ENCODE results near the gene UBE2Q2. TPM values are rescaled to one million over a fixed set of nuclear protein-coding genes. Genes with fewer than 3 reads are reported as not detected.
A peak's percentile ranks its signal among the peaks of the same experiment; 100 is the strongest.
"Not testable (repeated sequence)": the region's sequence is repeated elsewhere in the genome, so short reads cannot be mapped to it uniquely, and the experiment has no call there.

The UBE2Q2 gene
- total RNA-seq, 1 donor: 70.4 TPM

GRCh38 chr15:75905231-75905630, 62.0 kb downstream of the UBE2Q2 start:
- TF ChIP-seq, protein P1, sequence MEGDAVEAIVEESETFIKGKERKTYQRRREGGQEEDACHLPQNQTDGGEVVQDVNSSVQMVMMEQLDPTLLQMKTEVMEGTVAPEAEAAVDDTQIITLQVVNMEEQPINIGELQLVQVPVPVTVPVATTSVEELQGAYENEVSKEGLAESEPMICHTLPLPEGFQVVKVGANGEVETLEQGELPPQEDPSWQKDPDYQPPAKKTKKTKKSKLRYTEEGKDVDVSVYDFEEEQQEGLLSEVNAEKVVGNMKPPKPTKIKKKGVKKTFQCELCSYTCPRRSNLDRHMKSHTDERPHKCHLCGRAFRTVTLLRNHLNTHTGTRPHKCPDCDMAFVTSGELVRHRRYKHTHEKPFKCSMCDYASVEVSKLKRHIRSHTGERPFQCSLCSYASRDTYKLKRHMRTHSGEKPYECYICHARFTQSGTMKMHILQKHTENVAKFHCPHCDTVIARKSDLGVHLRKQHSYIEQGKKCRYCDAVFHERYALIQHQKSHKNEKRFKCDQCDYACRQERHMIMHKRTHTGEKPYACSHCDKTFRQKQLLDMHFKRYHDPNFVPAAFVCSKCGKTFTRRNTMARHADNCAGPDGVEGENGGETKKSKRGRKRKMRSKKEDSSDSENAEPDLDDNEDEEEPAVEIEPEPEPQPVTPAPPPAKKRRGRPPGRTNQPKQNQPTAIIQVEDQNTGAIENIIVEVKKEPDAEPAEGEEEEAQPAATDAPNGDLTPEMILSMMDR (IDR thresholded peaks at IDR 0.05; ENCODE audit: insufficient read depth, low read depth, low read length): no peak
- DNase-seq (ENCODE audit: low read depth): no peak
- no peak overlapping the region for H3K4me3 ChIP-seq (ENCODE audit: low read depth, low read length)

GRCh38 chr15:75910355-75910754, 67.1 kb downstream of the UBE2Q2 start:
- H3K4me3 ChIP-seq (ENCODE audit: low read depth, low read length); DNase-seq (ENCODE audit: low read depth): not testable (repeated sequence)

- TF ChIP-seq, protein P1 (IDR thresholded peaks at IDR 0.05; ENCODE audit: insufficient read depth, low read depth, low read length): no peak
- no peak overlapping the region for H3K4me3 ChIP-seq (ENCODE audit: low read depth, low read length)
- DNase-seq (ENCODE audit: low read depth): no peak
Observed at GRCh38 chr15:75916978-75917377, 73.7 kb downstream of the UBE2Q2 start.

DNA sequence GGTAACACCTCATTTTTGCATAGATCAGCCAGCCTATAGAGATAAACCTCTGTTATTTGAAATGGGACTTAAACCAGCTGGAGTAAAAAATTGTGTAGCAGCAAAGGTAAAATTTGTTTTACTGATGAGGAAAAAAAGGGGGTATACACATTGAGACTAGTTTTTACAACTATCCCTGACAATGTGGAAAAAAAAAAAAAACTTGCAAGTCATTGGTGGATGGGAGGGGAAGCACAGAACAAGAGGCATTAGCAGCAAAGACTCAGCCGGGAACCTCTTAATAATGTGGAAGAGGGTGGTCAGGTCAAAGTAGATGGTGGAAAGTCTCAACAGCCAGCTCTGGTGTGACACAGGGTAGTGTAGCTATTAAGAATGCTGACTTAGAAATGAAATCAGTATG, 74.9 kb downstream of the UBE2Q2 start:
- no peak overlapping the region for H3K4me3 ChIP-seq (ENCODE audit: low read depth, low read length)
- DNase-seq (ENCODE audit: low read depth): no peak
- TF ChIP-seq, protein P1 (IDR thresholded peaks at IDR 0.05; ENCODE audit: insufficient read depth, low read depth, low read length): no peak

- TF ChIP-seq, protein P1 (IDR thresholded peaks at IDR 0.05; ENCODE audit: insufficient read depth, low read depth, low read length): no peak
- H3K4me3 ChIP-seq (ENCODE audit: low read depth, low read length): no peak overlapping the region
- DNase-seq (ENCODE audit: low read depth): no peak
Observed at GRCh38 chr15:75920079-75920478, 76.8 kb downstream of the UBE2Q2 start.

DNA sequence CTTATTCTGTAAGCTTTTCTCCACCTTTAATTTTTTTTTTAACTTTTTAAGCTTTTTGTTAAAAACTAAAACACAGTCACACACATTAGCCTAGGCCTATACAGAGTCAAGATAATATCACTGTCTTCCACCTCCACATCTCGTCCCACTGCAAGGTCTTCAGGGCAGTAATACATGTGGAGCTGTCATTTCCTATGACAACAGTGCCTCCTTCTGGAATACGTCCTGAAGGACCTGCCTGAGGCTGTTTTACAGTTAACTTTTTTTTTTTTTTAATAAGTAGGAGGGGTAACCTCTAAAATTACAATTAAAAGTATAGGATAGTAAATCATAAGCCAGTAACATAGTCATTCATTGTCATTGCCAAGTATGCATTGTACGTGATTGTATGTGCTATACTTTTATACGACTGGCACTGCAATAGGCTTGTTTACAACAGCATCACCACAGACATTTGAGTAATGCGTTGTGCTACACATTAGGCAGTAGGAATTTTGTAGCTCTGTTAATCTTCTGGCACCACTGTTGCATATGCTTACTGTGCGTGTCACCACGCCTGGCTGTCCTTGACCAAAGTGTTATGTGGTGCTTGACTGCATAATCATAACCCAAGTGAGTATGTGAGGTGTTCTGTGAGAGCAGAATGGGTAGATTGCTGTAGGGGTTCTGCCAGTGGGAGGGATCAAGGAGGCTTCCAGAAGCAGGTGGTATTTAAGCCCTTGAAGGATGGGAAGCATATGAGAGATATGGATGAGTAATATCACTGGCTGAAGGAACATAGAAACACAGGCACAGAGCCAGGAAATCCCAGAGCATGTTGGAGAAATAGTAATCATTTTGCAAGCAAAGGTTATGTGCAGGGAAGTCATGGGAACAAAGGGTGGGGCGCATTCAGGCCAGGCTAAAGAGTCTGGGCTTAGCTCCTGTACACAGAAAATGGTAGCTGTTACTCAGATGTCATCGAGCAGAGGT, 78.8 kb downstream of the UBE2Q2 start:
- DNase-seq (ENCODE audit: low read depth): peak; percentile 98
- H3K4me3 ChIP-seq (ENCODE audit: low read depth, low read length): no peak overlapping the region
- TF ChIP-seq, protein P1 (IDR thresholded peaks at IDR 0.05; ENCODE audit: insufficient read depth, low read depth, low read length): peak; percentile 53

DNA sequence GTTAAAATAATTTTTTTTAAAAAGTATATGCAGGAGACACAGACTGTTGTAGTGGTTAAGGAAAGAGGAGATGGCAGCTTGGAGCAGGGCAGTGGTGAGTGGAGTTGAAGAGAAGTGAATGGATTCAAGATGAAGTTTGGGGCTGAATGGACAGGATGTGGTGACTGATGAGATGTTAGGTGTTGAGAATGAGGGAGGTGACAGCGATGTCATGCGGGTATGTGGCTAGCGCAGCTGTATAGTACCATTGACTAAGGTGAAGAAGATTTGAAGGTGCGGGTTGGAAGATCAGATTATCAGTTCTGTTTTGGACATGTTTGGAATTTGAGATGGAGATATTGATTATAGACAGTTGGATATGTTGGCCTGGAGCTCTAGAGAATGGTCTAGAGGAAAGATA, 80.5 kb downstream of the UBE2Q2 start:
- TF ChIP-seq, protein P1 (IDR thresholded peaks at IDR 0.05; ENCODE audit: insufficient read depth, low read depth, low read length): no peak
- H3K4me3 ChIP-seq (ENCODE audit: low read depth, low read length): no peak overlapping the region
- no peak for DNase-seq (ENCODE audit: low read depth)
